IPS-18a (cell line): ENCODE data around the gene CBARP.

Experiments
- H3K27ac ChIP-seq: one replicate; pipeline ENCODE4 v1.5.1; 2013; ENCODE audit warnings: low read length
- H3K27me3 ChIP-seq: one replicate; pipeline ENCODE4 v1.6.1; 2013; ENCODE audit warnings: mild to moderate bottlenecking, low read length; ENCODE audit not compliant: control insufficient read depth, insufficient read depth
- H3K36me3 ChIP-seq: one replicate; pipeline ENCODE4 v1.6.1; 2013; ENCODE audit warnings: low read depth, low read length; ENCODE audit not compliant: control insufficient read depth
- H3K4me1 ChIP-seq: one replicate; pipeline ENCODE4 v1.6.1; 2013; ENCODE audit warnings: low read depth, low read length; ENCODE audit not compliant: control insufficient read depth
- H3K4me3 ChIP-seq: one replicate; pipeline ENCODE4 v1.5.1; 2013; ENCODE audit warnings: low read length
- H3K9ac ChIP-seq: one replicate; pipeline ENCODE4 v1.6.1; 2013; ENCODE audit warnings: mild to moderate bottlenecking, low read length, moderate library complexity
- H3K9me3 ChIP-seq: one replicate; pipeline ENCODE4 v1.6.1; 2013; ENCODE audit warnings: low read depth, low read length; ENCODE audit not compliant: control insufficient read depth

CBARP gene

GRCh38 chr19:1183543-1184172 is 54.1 kb downstream of the CBARP start:
- H3K36me3 ChIP-seq: no peaks in the 10 kb centered on the region
- no peaks in the 10 kb centered on the region for H3K27me3 ChIP-seq
- no peaks in the 10 kb centered on the region for H3K4me1 ChIP-seq
- H3K9ac ChIP-seq: no peak overlapping the region
- H3K9me3 ChIP-seq: no peaks in the 10 kb centered on the region
- no peak overlapping the region for H3K27ac ChIP-seq
- no peak overlapping the region for H3K4me3 ChIP-seq

GRCh38 chr19:1182727-1183126 is 55.1 kb downstream of the CBARP start:
- H3K4me1 ChIP-seq: no peaks in the 10 kb centered on the region
- H3K4me3 ChIP-seq: no peak overlapping the region
- no peaks in the 10 kb centered on the region for H3K9me3 ChIP-seq
- no peak overlapping the region for H3K9ac ChIP-seq
- no peaks in the 10 kb centered on the region for H3K27me3 ChIP-seq
- no peak overlapping the region for H3K27ac ChIP-seq
- no peaks in the 10 kb centered on the region for H3K36me3 ChIP-seq

- Histone ChIP-seq H3K27me3 (no peaks in the 10 kb centered on the region), H3K9me3 (no peaks in the 10 kb centered on the region), H3K9ac (no peak overlapping the region), H3K4me1 (no peaks in the 10 kb centered on the region), H3K36me3 (no peaks in the 10 kb centered on the region), H3K27ac (no peak overlapping the region), H3K4me3 (no peak overlapping the region)
Measured at GRCh38 chr19:1182068-1182467, 55.7 kb downstream of the CBARP start.

GRCh38 chr19:1181606-1182005 is 56.2 kb downstream of the CBARP start:
- no peak overlapping the region for H3K4me3 ChIP-seq
- no peaks in the 10 kb centered on the region for H3K9me3 ChIP-seq
- H3K4me1 ChIP-seq: no peaks in the 10 kb centered on the region
- no peak overlapping the region for H3K9ac ChIP-seq
- H3K27me3 ChIP-seq: no peaks in the 10 kb centered on the region
- H3K27ac ChIP-seq: no peak overlapping the region
- no peaks in the 10 kb centered on the region for H3K36me3 ChIP-seq
